K562 (cell line): ENCODE measurements around the gene FUZ. TPM values are rescaled to one million over a fixed set of nuclear protein-coding genes. Genes with fewer than 3 reads are reported as not detected.

Source experiments
- CCNT2 ChIP-seq: IDR thresholded peaks from 2 replicates; pipeline ENCODE4 v1.6.1; 2011; ENCODE audit warnings: borderline replicate concordance, low read depth, mild to moderate bottlenecking, moderate library complexity, mixed read lengths, low read length; ENCODE audit not compliant: insufficient read length; ENCODE audit errors: extremely low read depth
- EHMT2 ChIP-seq: fragments of 450-650 bp; IDR thresholded peaks from 2 replicates; pipeline ENCODE4 v1.6.1; 2018; ENCODE audit warnings: antibody characterized with exemption
- HNRNPLL ChIP-seq: fragments of 200-400 bp; formaldehyde crosslinking; IDR thresholded peaks from 2 replicates; pipeline ENCODE4 v1.6.1; 2017; ENCODE audit warnings: low read length, low read depth, mild to moderate bottlenecking; ENCODE audit not compliant: poor library complexity, severe bottlenecking
- PHB ChIP-seq: fragments of 250-450 bp; sonication (Bioruptor Pico); IDR thresholded peaks from 2 replicates; pipeline ENCODE4 v1.5.0; 2021
- PHF20 ChIP-seq: fragments of 450-650 bp; IDR thresholded peaks from 2 replicates; pipeline ENCODE4 v1.6.1; 2018; ENCODE audit not compliant: partially characterized antibody
- POLR2H ChIP-seq: IDR thresholded peaks from 2 replicates; pipeline ENCODE4 v1.6.1; 2016; ENCODE audit warnings: missing genetic modification characterization, low read depth, mild to moderate bottlenecking, control low read depth, missing compliant biosample characterization, moderate library complexity
- SIN3B ChIP-seq: fragments of 450-650 bp; IDR thresholded peaks from 2 replicates; pipeline ENCODE4 v1.6.1; 2017; ENCODE audit warnings: low read depth, mild to moderate bottlenecking, moderate library complexity
- TEAD2 ChIP-seq: fragments of 450-650 bp; IDR thresholded peaks from 2 replicates; pipeline ENCODE4 v1.6.1; 2016; ENCODE audit warnings: missing genetic modification characterization, control low read depth, missing compliant biosample characterization
- TGIF2 ChIP-seq: sonication (generic); formaldehyde crosslinking; IDR thresholded peaks from 2 replicates; pipeline ENCODE4 v1.8.1; 2022; ENCODE audit warnings: mild to moderate bottlenecking, missing genetic modification reagents, moderate library complexity
- ZNF134 ChIP-seq: fragments of 250-450 bp; sonication (Bioruptor Pico); conservative IDR thresholded peaks from 2 replicates; pipeline ENCODE4 v1.4.0; 2020
- ZNF280B ChIP-seq: fragments of 250-450 bp; sonication (Bioruptor Pico); IDR thresholded peaks from 2 replicates; pipeline ENCODE4 v1.5.1; 2021; ENCODE audit warnings: mild to moderate bottlenecking
- ZNF354B ChIP-seq: fragments of 250-450 bp; sonication (Bioruptor Pico); IDR thresholded peaks from 2 replicates; pipeline ENCODE4 v1.4.0; 2020
- ZNF551 ChIP-seq: fragments of 250-450 bp; sonication (Bioruptor Pico); IDR thresholded peaks from 2 replicates; pipeline ENCODE4 v1.5.0; 2021; ENCODE audit warnings: mild to moderate bottlenecking, moderate library complexity
- polyA plus RNA-seq, 8 experiments: library from polyadenylated mRNA; depleted of rRNA in 4 of 8; stranded (reverse) in 5 of 8; unstranded in 3 of 8; fragments of >200 nt; fragmentation: Nextera tagmentation in 2 of 8; fragmentation: Illumina TruSeq in 1 of 8; extraction: Ambion mirVana in 2 of 8; extraction: Trizol in 1 of 8; gene quantifications; 2 replicates each; pipeline versions ENCODE4 v1.2.1 to v1.2.3, GENCODE V29; 2011 to 2014; ENCODE audit warnings: inconsistent platforms in 1 of 8, missing spikeins in 1 of 8
- total RNA-seq, 7 experiments: library from RNA; depleted of rRNA in 6 of 7; stranded (reverse); fragments of >200 nt in 6 of 7; fragmentation: Illumina TruSeq in 2 of 7; extraction: Trizol in 2 of 7; gene quantifications; 2 replicates each; pipeline versions ENCODE4 v1.2.1 to v1.2.3, GENCODE V29; 2011 to 2021; ENCODE audit warnings: low replicate concordance in 1 of 7
- TF ChIP-seq, protein P1 (sequence below), 3 experiments: fragments of 200-800 bp in 1 of 3; fragments of 250-450 bp in 1 of 3; fragments of 450-650 bp in 1 of 3; sonication (Bioruptor Pico) in 1 of 3; sonication (Bioruptor generic) in 1 of 3; formaldehyde crosslinking in 1 of 3; IDR thresholded peaks; 2 replicates each; pipeline versions ENCODE4 v1.6.1 to v1.8.0; 2016 to 2022; ENCODE audit warnings: mild to moderate bottlenecking in 2 of 3, missing genetic modification characterization in 2 of 3, missing compliant biosample characterization in 1 of 3, moderate library complexity in 1 of 3
- TF ChIP-seq, protein P2 (sequence below): sonication (generic); formaldehyde crosslinking; IDR thresholded peaks from 2 replicates; pipeline ENCODE4 v1.8.1; 2023; ENCODE audit warnings: missing genetic modification reagents, mild to moderate bottlenecking, borderline replicate concordance
- TF ChIP-seq, protein P3 (sequence below): sonication (generic); formaldehyde crosslinking; IDR thresholded peaks from 2 replicates; pipeline ENCODE4 v1.9.0; 2022; ENCODE audit warnings: mild to moderate bottlenecking, missing genetic modification reagents

The FUZ gene
- total and polyA plus RNA-seq, 9 of the 15 experiments (the other 6 are each of a cell fraction or from before 2014, with no cell fraction given) = 0.17 to 7.6 (median 3.6) TPM; not detected in 1

DNA sequence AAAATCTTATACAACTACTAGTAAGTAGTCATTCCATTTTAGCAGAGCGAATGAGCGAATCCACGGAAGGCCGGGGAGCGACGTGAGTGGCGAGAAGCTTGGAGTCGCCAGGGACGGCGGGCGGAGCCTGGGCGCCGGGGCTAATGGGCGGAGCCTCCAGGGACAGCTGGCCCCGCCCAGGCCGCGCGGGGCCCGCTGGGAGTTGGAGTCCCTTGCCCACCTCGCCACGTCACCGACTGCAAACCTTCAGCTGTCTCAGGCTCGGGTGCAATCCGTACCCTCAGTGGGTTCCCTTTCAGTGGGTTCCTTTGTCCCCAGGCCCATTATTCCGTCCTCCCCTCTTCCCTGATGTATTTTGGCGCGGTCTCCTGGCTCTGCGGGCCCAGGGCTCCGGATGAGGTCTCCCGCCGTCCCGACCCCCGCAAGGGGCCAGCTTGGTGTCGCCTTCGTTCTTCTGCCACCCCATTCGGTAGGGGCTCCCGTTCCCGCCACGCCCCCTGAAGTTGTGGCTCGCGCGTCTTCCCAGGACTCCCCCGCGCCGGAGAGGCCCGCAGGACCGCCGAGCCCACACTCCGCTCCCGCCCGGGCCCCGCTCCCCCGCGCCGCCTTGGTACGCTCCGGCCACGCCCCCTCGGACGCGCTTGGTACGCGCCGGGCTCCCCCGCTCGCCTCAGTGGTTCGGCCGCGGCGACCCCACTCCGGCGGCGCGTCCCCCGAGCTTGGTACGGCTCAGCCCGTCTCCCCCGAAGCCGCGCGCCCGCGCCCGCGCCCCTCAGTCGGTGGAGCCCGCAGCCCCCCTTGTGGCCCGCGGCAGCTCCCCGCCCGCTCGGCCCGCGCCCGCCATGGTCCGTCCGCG lies 37.6 kb upstream of the FUZ start, which contains the start of gene PTOV1 (continued):
- TF ChIP-seq POLR2H (peak; percentile 46; the same call in 1 of the 2 replicates), EHMT2 (no peak), TGIF2 (CRISPR knock-in tag) (0 out of 2 replicates have a peak, but pooled peaks have one; percentile 60), ZNF354B (CRISPR knock-in tag) (no peak), HNRNPLL (no peak), PHB (CRISPR knock-in tag) (0 out of 2 replicates have a peak, but pooled peaks have one; percentile 35), ZNF134 (no peak), TEAD2 (tag) (no peak), ZNF551 (no peak), ZNF280B (no peak), CCNT2 (peak; percentile 73), SIN3B (peak; percentile 81), PHF20 (peak; percentile 52)
- TF ChIP-seq, protein P1, sequence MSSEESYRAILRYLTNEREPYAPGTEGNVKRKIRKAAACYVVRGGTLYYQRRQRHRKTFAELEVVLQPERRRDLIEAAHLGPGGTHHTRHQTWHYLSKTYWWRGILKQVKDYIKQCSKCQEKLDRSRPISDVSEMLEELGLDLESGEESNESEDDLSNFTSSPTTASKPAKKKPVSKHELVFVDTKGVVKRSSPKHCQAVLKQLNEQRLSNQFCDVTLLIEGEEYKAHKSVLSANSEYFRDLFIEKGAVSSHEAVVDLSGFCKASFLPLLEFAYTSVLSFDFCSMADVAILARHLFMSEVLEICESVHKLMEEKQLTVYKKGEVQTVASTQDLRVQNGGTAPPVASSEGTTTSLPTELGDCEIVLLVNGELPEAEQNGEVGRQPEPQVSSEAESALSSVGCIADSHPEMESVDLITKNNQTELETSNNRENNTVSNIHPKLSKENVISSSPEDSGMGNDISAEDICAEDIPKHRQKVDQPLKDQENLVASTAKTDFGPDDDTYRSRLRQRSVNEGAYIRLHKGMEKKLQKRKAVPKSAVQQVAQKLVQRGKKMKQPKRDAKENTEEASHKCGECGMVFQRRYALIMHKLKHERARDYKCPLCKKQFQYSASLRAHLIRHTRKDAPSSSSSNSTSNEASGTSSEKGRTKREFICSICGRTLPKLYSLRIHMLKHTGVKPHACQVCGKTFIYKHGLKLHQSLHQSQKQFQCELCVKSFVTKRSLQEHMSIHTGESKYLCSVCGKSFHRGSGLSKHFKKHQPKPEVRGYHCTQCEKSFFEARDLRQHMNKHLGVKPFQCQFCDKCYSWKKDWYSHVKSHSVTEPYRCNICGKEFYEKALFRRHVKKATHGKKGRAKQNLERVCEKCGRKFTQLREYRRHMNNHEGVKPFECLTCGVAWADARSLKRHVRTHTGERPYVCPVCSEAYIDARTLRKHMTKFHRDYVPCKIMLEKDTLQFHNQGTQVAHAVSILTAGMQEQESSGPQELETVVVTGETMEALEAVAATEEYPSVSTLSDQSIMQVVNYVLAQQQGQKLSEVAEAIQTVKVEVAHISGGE (CRISPR knock-in tag; IDR thresholded peaks at IDR 0.05) = peak in 1 of 3 experiments; percentile 66; a peak in 2 of 6 replicates
- TF ChIP-seq, protein P2, sequence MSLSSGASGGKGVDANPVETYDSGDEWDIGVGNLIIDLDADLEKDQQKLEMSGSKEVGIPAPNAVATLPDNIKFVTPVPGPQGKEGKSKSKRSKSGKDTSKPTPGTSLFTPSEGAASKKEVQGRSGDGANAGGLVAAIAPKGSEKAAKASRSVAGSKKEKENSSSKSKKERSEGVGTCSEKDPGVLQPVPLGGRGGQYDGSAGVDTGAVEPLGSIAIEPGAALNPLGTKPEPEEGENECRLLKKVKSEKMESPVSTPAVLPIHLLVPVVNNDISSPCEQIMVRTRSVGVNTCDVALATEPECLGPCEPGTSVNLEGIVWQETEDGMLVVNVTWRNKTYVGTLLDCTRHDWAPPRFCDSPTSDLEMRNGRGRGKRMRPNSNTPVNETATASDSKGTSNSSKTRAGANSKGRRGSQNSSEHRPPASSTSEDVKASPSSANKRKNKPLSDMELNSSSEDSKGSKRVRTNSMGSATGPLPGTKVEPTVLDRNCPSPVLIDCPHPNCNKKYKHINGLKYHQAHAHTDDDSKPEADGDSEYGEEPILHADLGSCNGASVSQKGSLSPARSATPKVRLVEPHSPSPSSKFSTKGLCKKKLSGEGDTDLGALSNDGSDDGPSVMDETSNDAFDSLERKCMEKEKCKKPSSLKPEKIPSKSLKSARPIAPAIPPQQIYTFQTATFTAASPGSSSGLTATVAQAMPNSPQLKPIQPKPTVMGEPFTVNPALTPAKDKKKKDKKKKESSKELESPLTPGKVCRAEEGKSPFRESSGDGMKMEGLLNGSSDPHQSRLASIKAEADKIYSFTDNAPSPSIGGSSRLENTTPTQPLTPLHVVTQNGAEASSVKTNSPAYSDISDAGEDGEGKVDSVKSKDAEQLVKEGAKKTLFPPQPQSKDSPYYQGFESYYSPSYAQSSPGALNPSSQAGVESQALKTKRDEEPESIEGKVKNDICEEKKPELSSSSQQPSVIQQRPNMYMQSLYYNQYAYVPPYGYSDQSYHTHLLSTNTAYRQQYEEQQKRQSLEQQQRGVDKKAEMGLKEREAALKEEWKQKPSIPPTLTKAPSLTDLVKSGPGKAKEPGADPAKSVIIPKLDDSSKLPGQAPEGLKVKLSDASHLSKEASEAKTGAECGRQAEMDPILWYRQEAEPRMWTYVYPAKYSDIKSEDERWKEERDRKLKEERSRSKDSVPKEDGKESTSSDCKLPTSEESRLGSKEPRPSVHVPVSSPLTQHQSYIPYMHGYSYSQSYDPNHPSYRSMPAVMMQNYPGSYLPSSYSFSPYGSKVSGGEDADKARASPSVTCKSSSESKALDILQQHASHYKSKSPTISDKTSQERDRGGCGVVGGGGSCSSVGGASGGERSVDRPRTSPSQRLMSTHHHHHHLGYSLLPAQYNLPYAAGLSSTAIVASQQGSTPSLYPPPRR = no peak
- TF ChIP-seq, protein P3, sequence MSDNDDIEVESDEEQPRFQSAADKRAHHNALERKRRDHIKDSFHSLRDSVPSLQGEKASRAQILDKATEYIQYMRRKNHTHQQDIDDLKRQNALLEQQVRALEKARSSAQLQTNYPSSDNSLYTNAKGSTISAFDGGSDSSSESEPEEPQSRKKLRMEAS (CRISPR knock-in tag) = peak; percentile 63
